NCI-H2227 (cell line): Measurements from ENCODE around the gene ZFR2.
"Not testable (repeated sequence)": the region's sequence is repeated elsewhere in the genome, so short reads cannot be mapped to it uniquely, and the experiment has no call there.

Experiments
- DNase-seq: peaks from one replicate; lab custom pipeline; 2025; ENCODE audit not compliant: unreplicated experiment; lab: John Stamatoyannopoulos, UW

Gene ZFR2

DNA sequence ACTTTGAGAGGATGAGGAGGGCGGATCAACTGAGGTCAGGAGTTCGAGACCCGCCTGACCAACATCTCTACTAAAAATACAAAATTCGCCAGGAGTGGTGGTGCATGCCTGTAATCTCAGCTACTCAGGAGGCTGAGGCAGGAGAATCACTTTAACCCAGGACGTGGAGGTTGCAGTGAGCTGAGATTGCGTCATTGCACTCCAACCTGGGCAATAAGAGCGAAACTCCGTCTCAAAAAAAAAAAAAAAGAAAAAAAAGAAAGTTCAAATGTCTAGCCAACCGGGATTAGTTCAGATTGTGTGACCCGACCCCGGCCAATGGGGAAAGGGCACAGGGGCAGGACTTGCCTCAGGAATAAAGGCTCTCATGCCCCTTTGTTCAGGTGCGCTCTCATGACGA, 5.9 kb upstream of the ZFR2 start:
- DNase-seq, result not testable (repeated sequence)

DNA sequence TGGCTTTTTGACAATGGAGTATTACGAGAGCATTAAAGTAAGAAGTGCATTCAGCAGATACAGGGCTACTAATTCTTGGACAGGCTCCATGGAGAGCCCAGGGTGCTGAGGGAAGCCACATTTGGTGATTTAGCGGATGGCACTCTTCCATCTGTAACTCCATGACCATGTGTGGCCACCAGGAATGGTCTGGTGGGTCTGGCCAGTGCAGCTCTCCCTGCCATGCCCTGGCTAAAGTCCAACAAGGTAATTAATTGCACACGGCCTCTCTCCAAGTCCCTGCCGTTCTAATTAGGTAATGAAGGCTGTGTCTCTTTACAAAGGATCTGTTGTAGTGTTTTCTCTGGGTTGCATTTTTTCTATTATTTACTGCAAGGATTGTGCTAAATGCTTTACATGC, 4.3 kb upstream of the ZFR2 start:
- no peak for DNase-seq

DNA sequence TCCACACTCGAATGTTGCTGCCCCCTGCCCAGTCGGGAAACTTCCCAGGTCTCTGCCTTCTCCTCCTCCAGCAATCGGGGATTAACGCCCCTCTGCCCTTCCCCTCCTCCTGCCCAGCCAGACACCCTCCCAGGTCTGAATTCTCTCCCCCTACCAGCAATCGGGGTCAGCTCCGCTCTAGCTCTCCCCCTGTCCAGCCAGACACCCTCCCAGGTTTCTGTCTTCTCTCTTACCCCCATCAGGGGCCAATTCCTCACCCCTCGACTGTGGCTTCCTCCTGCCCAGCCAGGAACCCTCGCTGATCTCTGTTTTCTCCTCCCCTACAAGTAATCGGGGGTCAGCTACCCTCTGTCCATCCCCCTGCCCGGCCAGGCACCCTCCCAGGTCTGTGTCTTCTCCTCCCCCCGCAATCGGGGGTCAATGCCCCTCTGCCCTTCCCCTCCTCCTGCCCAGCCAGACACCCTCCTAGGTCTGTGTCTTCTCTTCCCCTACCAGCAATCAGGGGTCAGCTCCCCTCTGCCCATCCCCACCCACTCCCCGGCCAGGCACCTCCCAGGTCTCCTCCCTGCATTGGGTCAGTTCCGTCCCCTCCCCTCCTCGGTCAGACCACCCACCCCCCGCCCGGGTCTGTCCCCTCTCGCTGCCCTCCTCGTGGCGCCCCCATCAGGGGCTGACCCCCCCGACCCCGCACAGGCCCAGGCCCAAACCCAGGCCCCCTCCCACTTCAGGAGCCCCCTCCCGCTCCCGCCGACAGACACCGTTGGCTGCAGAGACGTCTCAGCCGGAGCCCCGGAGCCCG, 668 bp downstream of the ZFR2 start:
- no peak for DNase-seq

DNA sequence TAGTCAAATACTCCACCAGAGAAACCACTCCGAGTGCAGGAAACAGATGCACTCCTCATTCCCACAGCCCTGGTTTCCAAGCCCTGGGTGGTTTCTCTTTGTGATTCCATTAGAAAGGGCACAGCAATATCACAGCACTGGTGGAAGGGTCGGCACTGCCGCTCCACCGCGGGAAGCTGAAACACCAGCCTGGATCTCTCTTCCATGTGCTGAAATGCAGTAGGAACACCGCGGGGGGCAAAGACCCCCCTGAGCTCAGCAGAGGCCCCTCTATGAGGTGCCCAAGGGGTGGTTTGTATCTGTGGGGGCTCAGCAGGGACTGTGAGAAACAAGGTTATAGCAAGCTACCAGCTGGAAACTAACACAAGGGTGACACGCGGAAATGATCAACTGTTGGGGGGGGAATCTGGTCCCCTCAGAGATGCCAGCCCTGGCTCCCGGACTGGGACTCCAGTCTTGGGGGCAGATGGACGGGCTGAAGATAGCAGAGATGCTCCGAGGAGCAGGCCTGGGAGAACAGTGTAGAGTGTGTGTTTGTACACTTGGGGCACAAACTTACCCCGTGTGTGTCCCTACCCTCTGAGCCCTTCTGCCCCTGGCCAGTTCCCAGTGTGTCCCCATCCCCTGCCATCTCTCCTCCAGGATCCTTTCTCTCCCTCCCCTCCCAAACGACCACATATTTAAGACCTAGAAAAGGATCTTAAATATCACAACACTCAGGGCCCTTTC, 1.8 kb downstream of the ZFR2 start:
- no peak for DNase-seq

DNA sequence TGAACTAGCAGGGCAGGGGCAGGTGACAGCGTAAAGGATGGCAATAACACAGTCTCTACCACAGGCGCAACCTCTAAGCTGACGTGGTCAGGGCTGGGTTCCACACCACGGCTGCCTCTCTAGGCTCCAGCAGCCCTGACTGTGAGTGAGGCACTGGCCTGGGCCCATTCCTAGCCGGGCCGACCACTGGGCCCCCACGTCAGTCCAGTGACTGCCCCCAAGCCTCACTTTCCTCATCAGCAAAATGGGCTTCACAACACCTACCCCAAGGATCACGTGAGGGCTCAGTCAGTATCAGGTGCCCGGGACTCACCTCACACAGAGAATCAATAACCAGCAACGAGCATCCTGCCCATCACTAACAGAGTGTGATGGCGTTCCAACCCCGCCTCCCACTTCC, 5.2 kb downstream of the ZFR2 start:
- DNase-seq, result no peak

DNA sequence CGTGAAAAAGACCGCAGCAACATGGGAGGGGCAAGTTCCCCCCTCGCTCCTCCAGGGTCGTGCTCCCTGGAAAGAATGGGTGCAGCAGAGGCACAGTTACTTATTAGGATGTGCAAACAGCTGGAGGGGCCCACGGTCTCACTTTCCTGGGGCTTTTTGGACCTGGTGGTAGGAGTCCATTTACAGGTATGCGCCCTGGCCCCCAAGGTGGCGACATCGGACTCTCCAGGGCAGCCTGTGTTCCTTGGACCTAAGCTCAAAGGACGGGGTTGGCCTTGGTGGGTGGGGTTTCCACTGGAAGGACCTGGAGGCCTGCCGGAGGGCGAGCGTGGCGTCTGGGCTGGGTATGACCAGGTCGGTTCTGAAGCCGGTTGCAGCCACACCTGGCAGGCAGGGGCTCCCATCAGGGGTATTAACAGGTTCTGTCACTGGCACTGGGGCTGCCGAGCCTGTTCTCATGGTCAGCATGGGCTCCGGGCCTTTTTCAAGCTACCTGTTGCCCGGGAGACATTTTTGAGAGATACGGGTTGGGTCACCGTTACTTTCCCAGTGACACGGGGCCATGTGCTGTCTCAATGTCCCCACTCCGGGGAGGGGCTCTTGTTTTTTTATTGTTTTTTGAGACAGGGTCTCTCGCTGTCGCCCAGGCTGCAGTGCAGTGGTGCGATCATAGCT, 5.9 kb downstream of the ZFR2 start:
- no peak for DNase-seq

DNA sequence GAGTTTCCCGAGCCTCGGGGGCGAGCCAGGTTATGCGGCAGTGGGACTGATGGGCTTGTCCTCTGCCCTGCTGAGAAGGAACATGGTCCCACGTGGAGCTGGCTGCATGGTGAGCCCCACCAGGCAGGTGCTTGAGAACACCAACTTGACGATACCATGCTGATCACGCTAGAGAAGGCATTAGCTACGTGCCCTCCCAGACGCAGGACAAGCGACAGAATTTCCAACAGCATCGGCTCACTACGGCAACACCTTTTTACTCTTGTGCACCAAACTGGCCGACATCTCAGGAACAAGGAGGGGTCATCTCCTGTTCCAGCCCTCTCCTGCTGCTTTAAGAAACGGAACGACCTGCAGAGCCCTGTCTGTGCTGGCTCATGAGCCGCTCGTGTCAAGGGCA, 8.3 kb downstream of the ZFR2 start:
- DNase-seq, result no peak

DNA sequence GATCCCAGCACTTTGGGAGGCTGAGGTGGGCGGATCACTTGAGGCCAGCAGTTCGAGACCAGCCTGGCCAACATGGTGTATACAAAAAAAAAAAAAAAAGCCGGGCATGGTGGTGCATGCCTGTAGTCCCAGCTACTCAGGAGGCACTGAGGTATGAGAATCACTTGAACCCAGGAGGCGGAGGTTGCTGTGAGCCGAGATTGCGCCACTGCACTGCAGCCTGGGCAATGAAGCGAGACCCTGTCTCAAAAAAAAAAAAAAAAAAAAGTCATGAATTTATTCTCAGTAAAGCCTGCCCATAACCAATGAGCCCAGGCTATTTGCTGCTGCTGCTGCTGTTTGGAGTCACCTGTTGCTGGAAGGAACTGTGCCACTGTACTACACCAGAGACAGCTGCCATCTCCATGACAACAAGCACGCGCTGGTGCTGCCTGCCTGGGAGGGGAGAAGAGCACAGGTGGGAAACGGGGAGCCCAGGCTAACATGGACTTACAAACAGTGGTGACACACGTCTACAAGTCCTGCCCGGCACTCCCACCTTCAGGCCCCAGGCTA, 11.3 kb downstream of the ZFR2 start:
- DNase-seq, result peak; percentile 33

DNA sequence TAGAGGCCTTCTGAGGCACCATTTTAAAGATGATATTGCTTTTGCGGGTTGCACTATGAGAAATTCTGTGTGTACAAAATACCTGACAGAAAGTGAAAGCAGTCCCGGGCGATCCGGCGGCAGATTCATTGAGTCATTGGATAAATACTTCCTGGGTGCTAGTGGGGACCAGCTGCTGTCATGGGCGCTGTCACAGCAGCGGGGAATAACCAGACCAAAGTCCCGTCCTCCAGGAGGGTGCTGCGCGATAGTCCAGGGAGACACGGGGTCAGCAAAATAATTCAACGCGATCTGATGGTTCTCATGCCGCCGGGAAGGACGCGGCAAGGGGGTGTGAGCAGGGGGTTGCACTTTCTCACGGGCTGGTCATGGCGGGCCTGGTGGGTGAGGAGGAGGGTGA, 13.5 kb downstream of the ZFR2 start:
- DNase-seq, result no peak

DNA sequence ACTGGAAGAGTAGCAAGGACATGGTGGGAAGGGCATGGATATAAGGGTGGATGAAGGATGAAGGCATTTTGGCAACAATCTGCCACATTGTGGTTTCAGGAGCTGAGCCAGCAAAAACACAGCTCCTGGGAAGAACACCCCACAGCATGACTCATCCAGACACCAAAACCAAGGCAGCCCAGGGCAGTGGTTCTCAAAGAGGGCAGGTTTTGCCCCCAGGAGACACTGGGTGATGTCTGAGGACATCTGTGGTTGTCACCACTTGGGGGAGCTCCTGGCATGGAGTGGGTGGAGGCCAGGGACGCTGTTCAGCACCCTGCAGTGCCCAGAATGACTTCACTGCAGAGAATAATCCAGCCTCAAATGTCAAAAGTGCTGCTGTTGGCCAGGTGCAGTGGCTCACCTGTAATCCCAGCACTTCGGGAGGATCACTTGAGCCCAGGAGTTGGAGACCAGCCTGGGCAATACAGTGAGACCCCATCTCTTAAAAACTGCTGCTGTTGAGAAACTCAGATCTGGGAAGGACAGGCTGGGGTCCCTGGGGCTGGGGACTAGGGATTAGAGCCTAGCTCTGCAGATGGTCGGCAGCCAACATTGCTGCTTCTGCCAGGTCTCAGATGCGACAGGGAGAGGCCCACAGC, 16.1 kb downstream of the ZFR2 start:
- no peak for DNase-seq

DNA sequence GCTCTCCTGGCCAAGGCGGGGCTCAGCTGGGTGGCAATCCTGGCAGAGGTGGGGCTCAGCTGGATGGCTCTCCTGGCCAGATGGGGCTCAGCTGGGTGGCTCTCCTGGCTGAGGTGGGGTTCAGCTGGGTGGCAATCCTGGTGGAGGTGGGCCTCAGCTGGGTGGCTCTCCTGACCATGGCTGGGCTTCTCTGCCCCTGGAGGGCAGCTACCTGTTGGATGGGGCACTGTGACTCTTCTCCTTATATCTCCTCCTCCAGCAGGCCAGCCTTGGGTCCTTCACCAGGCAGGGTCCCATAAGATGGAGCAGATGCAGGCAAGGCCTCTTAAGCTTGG, 16.7 kb downstream of the ZFR2 start:
- DNase-seq, result no peak

DNA sequence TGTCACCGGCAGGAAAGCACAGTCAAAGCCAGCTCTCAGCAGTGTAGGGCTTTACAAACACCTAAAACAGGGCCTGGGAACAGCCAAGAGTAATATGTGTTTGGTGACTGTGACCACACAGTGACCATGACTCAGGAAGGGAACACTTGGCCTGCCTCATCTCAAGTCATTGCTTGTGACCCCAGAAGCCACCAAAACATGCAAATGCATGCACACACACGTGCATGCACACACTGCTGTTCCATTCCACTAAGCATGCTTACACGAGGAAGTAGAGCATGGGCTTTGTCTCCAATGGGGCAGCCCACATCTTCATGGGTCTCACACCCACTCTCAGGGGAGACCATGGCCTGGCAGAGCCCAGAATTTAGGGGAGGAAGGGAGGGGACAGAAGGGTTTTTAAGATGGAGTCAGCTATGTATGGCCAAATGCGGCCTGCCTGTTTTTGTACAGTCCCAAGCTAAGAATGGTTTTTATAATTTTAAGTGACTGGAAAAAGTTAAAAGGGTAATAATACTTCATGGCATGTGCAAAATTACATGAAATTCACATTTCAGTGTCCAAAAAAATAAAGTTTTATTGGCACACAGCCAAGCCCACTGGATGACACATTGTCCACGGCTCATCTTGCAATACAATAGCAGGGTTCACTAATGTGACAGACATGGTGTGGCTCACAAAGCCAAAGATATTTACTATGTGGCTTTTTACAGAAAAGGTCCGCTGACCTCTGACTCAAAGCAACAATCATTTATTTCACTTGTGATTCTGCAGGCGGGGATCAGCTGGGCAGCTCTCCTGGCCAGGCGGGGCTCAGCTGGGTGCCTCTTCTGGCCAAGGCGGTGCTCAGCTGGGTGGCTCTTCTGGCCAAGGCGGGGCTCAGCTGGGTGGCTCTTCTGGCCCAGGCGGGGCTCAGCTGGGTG, 17.3 kb downstream of the ZFR2 start:
- DNase-seq, result no peak

DNA sequence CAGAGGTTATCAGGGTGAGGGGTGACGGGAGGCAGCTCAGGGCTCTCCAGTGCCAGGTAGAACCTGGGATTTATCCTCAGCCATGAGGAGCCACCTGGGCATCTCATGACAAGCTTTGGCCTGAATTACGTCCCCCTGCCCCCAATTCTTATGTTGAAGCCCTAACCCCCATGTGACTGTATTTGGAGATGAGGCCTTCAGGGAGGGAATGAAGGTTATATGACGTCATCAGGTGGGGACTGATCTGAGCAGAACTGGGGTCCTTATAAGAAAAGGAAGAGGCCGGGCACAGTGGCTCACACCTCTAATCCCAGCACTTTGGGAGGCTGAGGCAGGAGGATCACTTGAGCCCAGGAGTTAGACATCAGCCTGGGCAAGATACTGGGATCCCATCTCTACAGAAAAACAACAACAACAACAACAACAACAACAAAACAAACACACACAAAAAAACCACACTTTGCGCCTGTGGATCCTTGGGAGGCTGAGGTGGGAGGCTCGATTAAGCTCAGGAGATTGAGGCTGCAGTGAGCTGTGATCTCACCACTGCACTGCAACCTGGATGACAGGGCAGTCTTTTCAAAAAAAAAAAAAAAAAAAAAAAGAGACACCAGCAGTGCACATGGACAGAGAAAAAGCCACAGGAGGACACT, 18.4 kb downstream of the ZFR2 start:
- DNase-seq, result no peak

DNA sequence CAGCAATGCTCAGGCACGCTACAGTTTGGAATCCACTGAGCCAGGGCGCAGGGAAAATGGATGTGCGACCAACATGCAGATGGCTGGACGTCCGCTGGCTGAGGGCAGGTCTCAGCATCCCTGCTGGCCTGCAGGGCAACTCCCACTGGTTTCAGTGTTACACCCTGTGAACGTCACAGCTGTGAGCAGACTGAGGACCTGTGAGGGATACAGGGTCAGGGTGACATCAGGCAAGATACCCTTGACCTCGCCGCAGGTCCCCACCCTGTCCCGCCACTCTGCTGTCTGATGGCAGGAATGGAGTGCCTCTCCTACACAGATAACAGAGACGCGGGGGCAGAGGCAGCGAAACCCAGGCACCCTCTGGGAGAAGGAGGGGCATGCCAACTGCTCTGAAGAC, 19.1 kb downstream of the ZFR2 start:
- DNase-seq, result no peak

DNA sequence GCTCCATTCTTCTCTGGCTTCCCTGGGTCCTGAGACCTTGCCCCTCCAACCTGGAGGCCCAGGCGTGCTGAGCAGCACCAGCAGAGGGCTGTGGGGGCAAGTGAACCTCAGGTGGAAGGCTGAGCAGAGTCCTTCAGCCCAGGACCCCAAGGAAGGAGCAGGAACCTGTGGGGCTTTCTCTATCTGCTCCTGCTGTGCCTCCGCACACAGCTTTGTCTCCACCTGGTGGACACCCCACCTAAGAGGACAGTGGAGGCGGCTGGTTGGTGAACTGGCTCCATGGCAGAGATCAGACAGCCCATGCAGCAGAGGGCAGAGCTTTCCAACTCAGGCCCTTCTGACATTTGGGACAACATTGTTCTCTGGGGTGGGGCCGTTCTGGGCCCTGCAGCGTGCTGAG, 19.7 kb downstream of the ZFR2 start:
- DNase-seq, result no peak

DNA sequence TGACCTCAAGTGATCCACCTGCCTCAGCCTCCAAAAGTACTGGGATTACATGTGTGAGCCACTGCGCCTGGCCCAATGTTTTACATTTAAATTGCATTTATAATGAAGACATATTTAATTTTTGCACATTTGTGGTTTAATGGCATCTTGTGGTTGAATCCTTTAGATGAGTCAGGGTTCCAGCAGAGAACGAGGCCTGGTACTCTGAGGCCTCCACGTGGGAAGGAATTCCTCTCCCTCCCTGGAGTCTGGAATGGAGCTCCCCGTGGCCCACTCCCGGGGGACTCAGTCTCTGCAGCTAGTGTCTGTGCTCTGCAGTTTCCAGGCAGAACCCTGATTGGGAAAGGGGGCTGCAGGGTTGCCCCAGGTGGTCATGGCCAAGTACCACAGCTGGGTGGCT, 24.2 kb downstream of the ZFR2 start:
- no peak for DNase-seq

DNA sequence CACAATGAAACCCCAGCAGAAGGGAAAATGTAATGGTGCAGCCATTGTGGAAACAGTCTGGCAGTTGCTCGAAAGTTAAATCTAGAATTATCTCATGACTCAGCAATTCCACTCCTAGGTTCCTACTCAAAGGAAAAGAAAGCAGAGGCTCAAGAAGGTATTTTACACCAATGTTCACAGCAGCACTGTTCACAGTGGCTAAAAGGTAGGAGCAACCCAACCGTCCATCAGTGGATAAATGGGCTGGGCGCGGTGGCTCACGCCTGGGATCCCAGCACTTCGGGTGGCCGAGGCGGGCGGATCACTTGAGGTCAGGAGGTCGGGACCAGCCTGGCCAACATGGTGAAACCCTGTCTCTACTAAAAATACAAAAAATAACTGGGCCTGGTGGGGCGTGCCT, 25.9 kb downstream of the ZFR2 start:
- DNase-seq, result no peak

DNA sequence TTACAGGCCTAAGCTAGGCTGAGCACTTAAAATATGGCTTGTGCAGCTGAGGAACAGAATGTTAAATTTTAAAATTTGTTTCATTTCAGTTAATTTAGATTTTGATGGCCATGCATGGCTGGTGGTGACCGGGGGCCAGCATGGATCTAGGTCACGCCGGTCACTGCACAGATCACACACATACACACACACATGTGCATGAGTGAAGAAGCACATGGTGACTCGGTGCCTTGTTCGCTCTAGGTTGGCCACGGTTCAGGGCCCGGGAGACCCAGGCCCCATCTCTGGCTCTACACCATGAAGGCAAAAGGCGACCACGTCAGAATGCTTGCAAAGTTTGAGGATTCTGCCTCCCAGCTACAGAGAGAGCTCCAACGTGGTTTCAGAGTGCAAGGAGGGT, 28.0 kb downstream of the ZFR2 start:
- no peak for DNase-seq

DNA sequence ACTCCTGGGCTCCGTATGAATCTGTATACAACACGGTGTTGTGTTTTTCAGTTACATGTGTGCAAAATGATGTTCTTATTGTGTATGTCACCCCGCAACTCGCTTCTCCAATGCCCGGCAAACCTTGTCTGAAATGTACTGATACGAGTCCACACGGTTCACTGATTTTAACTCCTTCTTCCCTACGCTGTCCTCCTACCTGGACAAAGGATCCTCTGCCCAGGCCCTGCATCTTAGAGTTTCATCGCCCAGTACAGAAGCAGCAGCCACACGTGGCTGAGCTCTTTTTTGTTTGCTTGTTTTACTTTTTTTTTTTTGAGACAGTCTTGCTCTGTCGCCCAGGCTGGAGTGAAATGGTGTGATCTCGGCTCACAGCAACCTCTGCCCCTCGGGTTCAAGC, 28.9 kb downstream of the ZFR2 start:
- no peak for DNase-seq

DNA sequence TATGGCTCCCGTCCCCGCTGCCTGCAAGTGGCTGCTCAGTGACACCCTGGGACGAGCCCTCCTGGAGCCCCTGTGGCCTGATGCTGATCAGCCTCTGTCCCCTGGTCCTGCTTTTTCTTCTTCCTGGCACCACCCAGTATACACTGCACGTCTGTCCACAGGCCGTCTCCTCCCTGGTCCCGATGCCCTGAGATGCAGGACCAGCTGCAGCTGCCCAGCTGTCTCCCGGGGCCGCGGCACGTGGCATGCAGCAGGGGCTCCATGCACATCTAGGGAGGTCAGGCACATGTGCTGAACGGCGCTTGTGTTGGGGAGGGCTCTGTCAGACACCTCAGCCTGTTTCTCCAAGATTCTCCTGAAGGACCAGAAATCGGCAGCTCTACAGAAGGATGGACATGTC, 30.2 kb downstream of the ZFR2 start:
- DNase-seq, result no peak
